ENCODE measurements around the gene SHMT2. TPM values are rescaled to one million over a fixed set of nuclear protein-coding genes. Genes with fewer than 3 reads are reported as not detected.
A peak's percentile ranks its signal among the peaks of the same experiment; 100 is the strongest.

SHMT2 gene
- total RNA-seq, 1 donor from 2014 or later: 63.3 TPM

DNA sequence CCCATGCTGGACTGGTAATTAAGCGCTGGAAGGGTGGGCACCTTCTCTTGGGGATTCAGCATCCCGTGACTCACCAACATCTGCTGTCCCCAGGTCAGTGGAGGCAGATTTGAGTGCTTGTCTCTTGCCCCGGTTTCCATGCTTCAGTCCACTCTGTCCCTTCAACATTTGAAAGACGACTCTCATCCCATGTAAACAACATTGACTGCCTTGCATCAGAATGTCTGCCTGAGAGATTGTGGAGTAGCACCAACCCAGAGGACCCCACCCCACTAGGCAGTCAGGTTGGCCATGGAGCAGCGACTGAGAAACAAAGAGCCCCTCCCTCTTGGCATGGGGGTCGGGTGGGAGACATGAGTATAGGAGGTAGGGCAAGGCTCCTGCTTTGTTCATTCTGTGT, 26.4 kb downstream of the SHMT2 start:
- DNase-seq (ENCODE audit: low spot score): no peak
- H3K27ac Mint-ChIP-seq (ENCODE audit: unreplicated experiment): no peak overlapping the region
- H3K27me3 Mint-ChIP-seq (ENCODE audit: unreplicated experiment): no peaks in the 10 kb centered on the region
- peaks cover 17% of the 10 kb centered on the region for H3K4me1 Mint-ChIP-seq (ENCODE audit: unreplicated experiment)
- peak overlapping the region; percentile 27 for H3K4me3 Mint-ChIP-seq (ENCODE audit: unreplicated experiment)
- no peaks in the 10 kb centered on the region for H3K9me3 Mint-ChIP-seq (ENCODE audit: unreplicated experiment)
- TF ChIP-seq CTCF (IDR thresholded peaks at IDR 0.05; ENCODE audit: unreplicated experiment): no peak
- peaks cover 15% of the 10 kb centered on the region for H3K36me3 Mint-ChIP-seq (ENCODE audit: low read depth, unreplicated experiment)

- DNase-seq (ENCODE audit: low spot score): no peak
- Mint-ChIP-seq H3K36me3 (ENCODE audit: low read depth, unreplicated experiment) (peaks cover 15% of the 10 kb centered on the region), H3K4me3 (ENCODE audit: unreplicated experiment) (no peak overlapping the region), H3K4me1 (ENCODE audit: unreplicated experiment) (peaks cover 19% of the 10 kb centered on the region), H3K9me3 (ENCODE audit: unreplicated experiment) (no peaks in the 10 kb centered on the region), H3K27me3 (ENCODE audit: unreplicated experiment) (no peaks in the 10 kb centered on the region), H3K27ac (ENCODE audit: unreplicated experiment) (no peak overlapping the region)
- no peak for TF ChIP-seq CTCF (IDR thresholded peaks at IDR 0.05; ENCODE audit: unreplicated experiment)
Observed at GRCh38 chr12:57258977-57259970, 29.8 kb downstream of the SHMT2 start.

DNA sequence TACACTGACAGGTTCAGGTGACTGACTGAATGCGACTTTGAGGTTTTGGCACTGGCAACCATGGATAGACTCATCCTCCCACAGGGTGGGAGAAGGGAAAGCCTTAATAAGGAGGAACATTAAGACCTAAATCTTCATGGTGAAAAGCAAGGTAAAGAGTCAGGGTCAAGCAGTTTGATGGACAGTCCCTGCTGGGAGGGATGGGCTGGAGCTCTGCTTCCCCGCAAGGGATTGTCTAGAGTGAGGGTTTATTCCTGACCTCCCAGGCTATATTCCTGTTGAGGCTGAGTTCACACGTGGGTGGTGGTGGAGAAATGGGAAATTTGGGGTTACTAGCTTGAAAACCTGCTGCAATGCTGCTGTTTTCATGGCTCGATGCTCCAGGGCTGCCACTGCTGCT, 30.9 kb downstream of the SHMT2 start:
- no peak overlapping the region for H3K27ac Mint-ChIP-seq (ENCODE audit: unreplicated experiment)
- no peak overlapping the region for H3K4me3 Mint-ChIP-seq (ENCODE audit: unreplicated experiment)
- no peaks in the 10 kb centered on the region for H3K9me3 Mint-ChIP-seq (ENCODE audit: unreplicated experiment)
- DNase-seq (ENCODE audit: low spot score): no peak
- peaks cover 15% of the 10 kb centered on the region for H3K36me3 Mint-ChIP-seq (ENCODE audit: low read depth, unreplicated experiment)
- no peaks in the 10 kb centered on the region for H3K27me3 Mint-ChIP-seq (ENCODE audit: unreplicated experiment)
- TF ChIP-seq CTCF (IDR thresholded peaks at IDR 0.05; ENCODE audit: unreplicated experiment): no peak
- H3K4me1 Mint-ChIP-seq (ENCODE audit: unreplicated experiment): peaks cover 14% of the 10 kb centered on the region

GRCh38 chr12:57261428-57261865, 31.9 kb downstream of the SHMT2 start:
- Mint-ChIP-seq H3K27ac (ENCODE audit: unreplicated experiment) (no peak overlapping the region), H3K4me3 (ENCODE audit: unreplicated experiment) (no peak overlapping the region), H3K36me3 (ENCODE audit: low read depth, unreplicated experiment) (peaks cover 9% of the 10 kb centered on the region), H3K9me3 (ENCODE audit: unreplicated experiment) (no peaks in the 10 kb centered on the region), H3K4me1 (ENCODE audit: unreplicated experiment) (peaks cover 8% of the 10 kb centered on the region), H3K27me3 (ENCODE audit: unreplicated experiment) (no peaks in the 10 kb centered on the region)
- DNase-seq (ENCODE audit: low spot score): no peak
- no peak for TF ChIP-seq CTCF (IDR thresholded peaks at IDR 0.05; ENCODE audit: unreplicated experiment)
